ENCODE data around the gene ZNF598. TPM values are rescaled to one million over a fixed set of nuclear protein-coding genes. Genes with fewer than 3 reads are reported as not detected.

Gene ZNF598
- total RNA-seq, 4 donors from 2014 or later = 28.5 to 43.0 (median 34.6) TPM

GRCh38 chr16:1991948-1992703 lies 17.5 kb downstream of the ZNF598 start:
- Histone ChIP-seq H3K27me3 (peaks cover 52% of the 10 kb centered on the region), H3K27ac (peak overlapping the region in 2 of 4 donors; percentile 30 to 40), H3K4me3 (peak overlapping the region; percentile 5 to 49), H3K36me3 (peaks cover 0 to 12% of the 10 kb centered on the region in 2 donors), H3K4me1 (peaks cover 0 to 43% (median 25%) of the 10 kb centered on the region in 3 donors), H3K9me3 (no peaks in the 10 kb centered on the region)
- TF ChIP-seq POLR2AphosphoS5 (IDR thresholded peaks at IDR 0.05) (no peak), CTCF (IDR thresholded peaks at IDR 0.05) (no peak), EP300 (IDR thresholded peaks at IDR 0.05) (no peak), POLR2A (IDR thresholded peaks at IDR 0.05) (no peak)
- 0% methylated on average over 3 of the region's 96 CpGs; no CpG with 5 or more reads in 1 of the 2 donors for WGBS, 2 donors (ENCODE audit: low coverage in 1 of 2)
- ATAC-seq = peak; percentile 81

- Histone ChIP-seq H3K4me1 (peaks cover 0 to 38% (median 21%) of the 10 kb centered on the region in 3 donors), H3K27me3 (peaks cover 52% of the 10 kb centered on the region), H3K4me3 (peak overlapping the region; percentile 5 to 49), H3K9me3 (no peaks in the 10 kb centered on the region), H3K27ac (peak overlapping the region in 2 of 4 donors; percentile 30 to 40), H3K36me3 (peaks cover 0 to 12% of the 10 kb centered on the region in 2 donors)
- TF ChIP-seq CTCF (IDR thresholded peaks at IDR 0.05) = no peak
- no peak for TF ChIP-seq POLR2AphosphoS5 (IDR thresholded peaks at IDR 0.05)
- no peak for TF ChIP-seq EP300 (IDR thresholded peaks at IDR 0.05)
- TF ChIP-seq POLR2A (IDR thresholded peaks at IDR 0.05) = no peak
- 14% methylated on average over 19 of the region's 22 CpGs; no CpG with 5 or more reads in 1 of the 2 donors for WGBS, 2 donors (ENCODE audit: low coverage in 1 of 2)
- ATAC-seq = no peak
Observed at GRCh38 chr16:1991588-1991947, 18.1 kb downstream of the ZNF598 start.

- WGBS, 2 donors (ENCODE audit: low coverage in 1 of 2) = 8% methylated on average over 4 of the region's 18 CpGs; no CpG with 5 or more reads in 1 of the 2 donors
- TF ChIP-seq POLR2A (IDR thresholded peaks at IDR 0.05) = no peak
- no peak for ATAC-seq
Observed at GRCh38 chr16:1991135-1991551, 18.5 kb downstream of the ZNF598 start.

GRCh38 chr16:1990351-1991134 lies 19.1 kb downstream of the ZNF598 start:
- 3% methylated on average over 21 of the region's 50 CpGs; no CpG with 5 or more reads in 1 of the 2 donors for WGBS, 2 donors (ENCODE audit: low coverage in 1 of 2)
- Histone ChIP-seq H3K36me3 (peaks cover 0 to 20% of the 10 kb centered on the region in 2 donors), H3K4me3 (peak overlapping the region in 1 of 2 donors; percentile 30), H3K27me3 (peaks cover 52% of the 10 kb centered on the region), H3K27ac (no peak overlapping the region), H3K9me3 (no peaks in the 10 kb centered on the region), H3K4me1 (peaks cover 0 to 40% (median 21%) of the 10 kb centered on the region in 3 donors)
- ATAC-seq = no peak
- TF ChIP-seq POLR2A (IDR thresholded peaks at IDR 0.05) = no peak
- TF ChIP-seq POLR2AphosphoS5 (IDR thresholded peaks at IDR 0.05) = no peak
- TF ChIP-seq EP300 (IDR thresholded peaks at IDR 0.05) = no peak
- no peak for TF ChIP-seq CTCF (IDR thresholded peaks at IDR 0.05)

More at GRCh38 chr16:1991135-1991551, 18.5 kb downstream of the ZNF598 start:
- H3K9me3 ChIP-seq = no peaks in the 10 kb centered on the region
- H3K4me3 ChIP-seq = peak overlapping the region in 1 of 2 donors; percentile 49
- H3K4me1 ChIP-seq = peaks cover 0 to 37% (median 21%) of the 10 kb centered on the region in 3 donors
- peaks cover 52% of the 10 kb centered on the region for H3K27me3 ChIP-seq
- H3K27ac ChIP-seq = no peak overlapping the region
- H3K36me3 ChIP-seq = peaks cover 0 to 14% of the 10 kb centered on the region in 2 donors

GRCh38 chr16:1990101-1990350 lies 19.6 kb downstream of the ZNF598 start:
- no peak for ATAC-seq
- Histone ChIP-seq H3K9me3 (no peaks in the 10 kb centered on the region), H3K27ac (no peak overlapping the region), H3K4me3 (peak overlapping the region in 1 of 2 donors; percentile 30), H3K27me3 (peaks cover 52% of the 10 kb centered on the region), H3K36me3 (peaks cover 0 to 25% of the 10 kb centered on the region in 2 donors), H3K4me1 (peaks cover 0 to 45% (median 25%) of the 10 kb centered on the region in 3 donors)
- TF ChIP-seq POLR2A (IDR thresholded peaks at IDR 0.05) = no peak
- no peak for TF ChIP-seq POLR2AphosphoS5 (IDR thresholded peaks at IDR 0.05)
- no peak for TF ChIP-seq EP300 (IDR thresholded peaks at IDR 0.05)
- no peak for TF ChIP-seq CTCF (IDR thresholded peaks at IDR 0.05)
- WGBS, 2 donors (ENCODE audit: low coverage in 1 of 2) = no CpG with 5 or more reads among the region's 25 CpGs
